HepG2 (cell line): ENCODE measurements around the gene SPCS1. TPM values are rescaled to one million over a fixed set of nuclear protein-coding genes. Genes with fewer than 3 reads are reported as not detected.

ENCODE experiments used
- E2F5 ChIP-seq: sonication (generic); formaldehyde crosslinking; conservative IDR thresholded peaks from 2 replicates; pipeline ENCODE4 v1.4.0; 2020; ENCODE audit warnings: missing genetic modification reagents
- ERF ChIP-seq: IDR thresholded peaks from 2 replicates; pipeline ENCODE4 v1.6.1; 2018; ENCODE audit warnings: missing biosample characterization, missing genetic modification reagents
- GABPA ChIP-seq, 2 experiments: IDR thresholded peaks; 2 replicates each; pipeline ENCODE4 v1.6.1; 2011 to 2016; ENCODE audit warnings: low read depth in 2 of 2, low read length in 1 of 2, missing biosample characterization in 1 of 2, missing genetic modification characterization in 1 of 2
- IRX3 ChIP-seq: sonication (generic); formaldehyde crosslinking; IDR thresholded peaks from 2 replicates; pipeline ENCODE4 v1.8.1; 2023; ENCODE audit warnings: mild to moderate bottlenecking, low read depth, missing genetic modification reagents, borderline replicate concordance
- NCOA2 ChIP-seq: sonication (generic); formaldehyde crosslinking; IDR thresholded peaks from 2 replicates; pipeline ENCODE4 v1.8.0; 2022; ENCODE audit warnings: inconsistent platforms
- NFAT5 ChIP-seq: sonication (generic); formaldehyde crosslinking; IDR thresholded peaks from 2 replicates; pipeline ENCODE4 v1.4.0; 2020; ENCODE audit warnings: missing genetic modification reagents
- PHF21A ChIP-seq: sonication (generic); formaldehyde crosslinking; IDR thresholded peaks from 2 replicates; pipeline ENCODE4 v1.5.0; 2020; ENCODE audit warnings: mild to moderate bottlenecking, missing genetic modification reagents
- SP5 ChIP-seq: IDR thresholded peaks from 2 replicates; pipeline ENCODE4 v1.6.1; 2016; ENCODE audit warnings: low read depth, borderline replicate concordance
- ZNF12 ChIP-seq: sonication (generic); formaldehyde crosslinking; IDR thresholded peaks from 2 replicates; pipeline ENCODE4 v1.5.0; 2020; ENCODE audit warnings: missing genetic modification reagents
- ZNF530 ChIP-seq: sonication (generic); formaldehyde crosslinking; IDR thresholded peaks from 2 replicates; pipeline ENCODE4 v1.5.0; 2020; ENCODE audit warnings: low read depth, mild to moderate bottlenecking, missing genetic modification reagents
- polyA plus RNA-seq, 8 experiments: library from polyadenylated mRNA; depleted of rRNA in 3 of 8; stranded (reverse) in 7 of 8; unstranded in 1 of 8; fragments of >200 nt; fragmentation: Illumina TruSeq in 4 of 8; extraction: Trizol in 4 of 8; gene quantifications; 2 replicates each; pipeline versions ENCODE4 v1.2.1 to v1.2.3, GENCODE V29; 2011 to 2016; ENCODE audit warnings: low read depth in 4 of 8, missing spikeins in 1 of 8, mixed read lengths in 1 of 8; ENCODE audit not compliant: insufficient read depth in 1 of 8
- total RNA-seq, 5 experiments: library from RNA; depleted of rRNA; stranded (reverse); fragments of >200 nt; fragmentation: Illumina TruSeq; extraction: Trizol; gene quantifications; 2 replicates each; pipeline ENCODE4 v1.2.3, GENCODE V29; 2016; ENCODE audit warnings: low read depth in 1 of 5
- TF ChIP-seq, protein P1 (sequence below): sonication (generic); formaldehyde crosslinking; IDR thresholded peaks from 2 replicates; pipeline ENCODE4 v1.4.0; 2020; ENCODE audit warnings: missing genetic modification reagents
- TF ChIP-seq, protein P2 (sequence below): sonication (generic); formaldehyde crosslinking; IDR thresholded peaks from 2 replicates; pipeline ENCODE4 v1.5.0; 2020; ENCODE audit warnings: missing genetic modification reagents

The SPCS1 gene
- total and polyA plus RNA-seq, 2 of the 13 experiments (the other 11 are each of a cell fraction or from before 2014, with no cell fraction given), result 84.6 to 120 TPM

DNA sequence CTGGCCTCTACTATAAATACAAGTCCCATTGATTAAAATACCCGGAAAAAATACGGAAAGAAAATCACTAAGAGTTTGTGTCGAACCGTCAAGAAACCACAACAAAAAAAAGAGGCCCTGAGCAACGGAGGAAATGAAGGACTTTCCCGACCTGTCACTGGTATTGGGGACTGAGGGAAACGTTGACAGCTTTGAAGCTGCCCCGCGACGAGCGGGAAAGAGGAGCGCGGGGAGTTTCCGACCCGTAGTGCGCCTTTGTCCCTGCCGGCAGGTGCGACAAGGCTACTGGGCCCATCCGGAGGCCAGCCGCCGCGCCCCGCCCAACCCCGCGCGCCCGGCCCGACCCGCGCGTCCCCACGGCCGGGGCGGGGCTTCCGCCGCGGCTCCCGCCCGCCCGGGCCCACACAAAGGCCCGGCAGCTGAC is 20.6 kb upstream of the SPCS1 start (continued):
- TF ChIP-seq, protein P1, sequence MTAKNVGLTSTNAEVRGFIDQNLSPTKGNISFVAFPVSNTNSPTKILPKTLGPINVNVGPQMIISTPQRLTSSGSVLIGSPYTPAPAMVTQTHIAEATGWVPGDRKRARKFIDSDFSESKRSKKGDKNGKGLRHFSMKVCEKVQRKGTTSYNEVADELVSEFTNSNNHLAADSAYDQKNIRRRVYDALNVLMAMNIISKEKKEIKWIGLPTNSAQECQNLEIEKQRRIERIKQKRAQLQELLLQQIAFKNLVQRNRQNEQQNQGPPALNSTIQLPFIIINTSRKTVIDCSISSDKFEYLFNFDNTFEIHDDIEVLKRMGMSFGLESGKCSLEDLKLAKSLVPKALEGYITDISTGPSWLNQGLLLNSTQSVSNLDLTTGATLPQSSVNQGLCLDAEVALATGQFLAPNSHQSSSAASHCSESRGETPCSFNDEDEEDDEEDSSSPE (CRISPR knock-in tag), result peak; percentile 84
- 0 out of 2 replicates have a peak, but pooled peaks have one; percentile 52 for TF ChIP-seq E2F5
- TF ChIP-seq ZNF530 (CRISPR knock-in tag), result no peak
- peak; percentile 51; the same call in 1 of the 2 replicates for TF ChIP-seq NFAT5 (CRISPR knock-in tag)
- TF ChIP-seq PHF21A (CRISPR knock-in tag), result peak; percentile 59; the same call in 1 of the 2 replicates
- TF ChIP-seq SP5 (CRISPR knock-in tag), result peak; percentile 29; the same call in 1 of the 2 replicates
- TF ChIP-seq ERF, result peak; percentile 7; the same call in 1 of the 2 replicates
- 0 out of 2 replicates have a peak, but pooled peaks have one; percentile 27 for TF ChIP-seq NCOA2
- TF ChIP-seq ZNF12, result 0 out of 2 replicates have a peak, but pooled peaks have one; percentile 24
- TF ChIP-seq IRX3 (CRISPR knock-in tag), result no peak
- peak; percentile 51 for TF ChIP-seq GABPA (IDR thresholded peaks at IDR 0.05; ENCODE audit: low read depth, low read length)
- no peak; the same call in 1 of the 2 replicates for TF ChIP-seq GABPA (CRISPR knock-in tag; IDR thresholded peaks at IDR 0.05; ENCODE audit: low read depth)
- TF ChIP-seq, protein P2, sequence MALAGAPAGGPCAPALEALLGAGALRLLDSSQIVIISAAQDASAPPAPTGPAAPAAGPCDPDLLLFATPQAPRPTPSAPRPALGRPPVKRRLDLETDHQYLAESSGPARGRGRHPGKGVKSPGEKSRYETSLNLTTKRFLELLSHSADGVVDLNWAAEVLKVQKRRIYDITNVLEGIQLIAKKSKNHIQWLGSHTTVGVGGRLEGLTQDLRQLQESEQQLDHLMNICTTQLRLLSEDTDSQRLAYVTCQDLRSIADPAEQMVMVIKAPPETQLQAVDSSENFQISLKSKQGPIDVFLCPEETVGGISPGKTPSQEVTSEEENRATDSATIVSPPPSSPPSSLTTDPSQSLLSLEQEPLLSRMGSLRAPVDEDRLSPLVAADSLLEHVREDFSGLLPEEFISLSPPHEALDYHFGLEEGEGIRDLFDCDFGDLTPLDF, result peak; percentile 86
